ENCODE data around the gene VRK2. TPM values are rescaled to one million over a fixed set of nuclear protein-coding genes. Genes with fewer than 3 reads are reported as not detected.

Gene VRK2
- total and polyA plus RNA-seq, 8 donors: 4.7 to 18.1 (median 13.3) TPM

DNA sequence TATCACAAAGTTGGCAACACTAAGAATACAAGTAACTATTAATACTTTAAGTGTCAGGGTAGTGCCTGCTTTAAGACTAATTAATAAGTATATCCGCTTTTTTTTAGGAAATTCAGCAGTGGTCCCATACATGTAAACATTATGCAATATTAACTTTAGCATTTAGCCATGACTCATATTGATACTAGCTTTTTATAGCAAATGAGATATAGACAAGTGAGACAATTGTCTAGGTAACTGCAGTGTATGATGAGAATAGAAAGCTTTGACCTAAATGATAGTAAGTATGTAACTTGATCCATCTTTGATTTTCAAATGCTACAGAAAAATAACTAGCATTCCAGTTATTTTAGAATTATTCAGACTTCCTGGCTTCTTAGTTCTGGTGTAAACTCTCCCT, 27.4 kb upstream of the VRK2 start:
- TF ChIP-seq, protein P1, sequence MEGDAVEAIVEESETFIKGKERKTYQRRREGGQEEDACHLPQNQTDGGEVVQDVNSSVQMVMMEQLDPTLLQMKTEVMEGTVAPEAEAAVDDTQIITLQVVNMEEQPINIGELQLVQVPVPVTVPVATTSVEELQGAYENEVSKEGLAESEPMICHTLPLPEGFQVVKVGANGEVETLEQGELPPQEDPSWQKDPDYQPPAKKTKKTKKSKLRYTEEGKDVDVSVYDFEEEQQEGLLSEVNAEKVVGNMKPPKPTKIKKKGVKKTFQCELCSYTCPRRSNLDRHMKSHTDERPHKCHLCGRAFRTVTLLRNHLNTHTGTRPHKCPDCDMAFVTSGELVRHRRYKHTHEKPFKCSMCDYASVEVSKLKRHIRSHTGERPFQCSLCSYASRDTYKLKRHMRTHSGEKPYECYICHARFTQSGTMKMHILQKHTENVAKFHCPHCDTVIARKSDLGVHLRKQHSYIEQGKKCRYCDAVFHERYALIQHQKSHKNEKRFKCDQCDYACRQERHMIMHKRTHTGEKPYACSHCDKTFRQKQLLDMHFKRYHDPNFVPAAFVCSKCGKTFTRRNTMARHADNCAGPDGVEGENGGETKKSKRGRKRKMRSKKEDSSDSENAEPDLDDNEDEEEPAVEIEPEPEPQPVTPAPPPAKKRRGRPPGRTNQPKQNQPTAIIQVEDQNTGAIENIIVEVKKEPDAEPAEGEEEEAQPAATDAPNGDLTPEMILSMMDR (IDR thresholded peaks at IDR 0.05): no peak
- no peak for FAIRE-seq
- H3K4me1 ChIP-seq: no peaks in the 10 kb centered on the region
- ATAC-seq: no peak
- no peaks in the 10 kb centered on the region for H3K9me3 ChIP-seq
- no peaks in the 10 kb centered on the region for H3K27me3 ChIP-seq
- no peak for DNase-seq
- intact Hi-C loops (cut with DNase I): no loop called here
- no peaks in the 10 kb centered on the region for H3K36me3 ChIP-seq
- no peak overlapping the region for H3K4me3 ChIP-seq
- no peak overlapping the region for H3K27ac ChIP-seq
- 20 to 52% methylated on average over 1 of the region's 1 CpG for WGBS, 2 donors

DNA sequence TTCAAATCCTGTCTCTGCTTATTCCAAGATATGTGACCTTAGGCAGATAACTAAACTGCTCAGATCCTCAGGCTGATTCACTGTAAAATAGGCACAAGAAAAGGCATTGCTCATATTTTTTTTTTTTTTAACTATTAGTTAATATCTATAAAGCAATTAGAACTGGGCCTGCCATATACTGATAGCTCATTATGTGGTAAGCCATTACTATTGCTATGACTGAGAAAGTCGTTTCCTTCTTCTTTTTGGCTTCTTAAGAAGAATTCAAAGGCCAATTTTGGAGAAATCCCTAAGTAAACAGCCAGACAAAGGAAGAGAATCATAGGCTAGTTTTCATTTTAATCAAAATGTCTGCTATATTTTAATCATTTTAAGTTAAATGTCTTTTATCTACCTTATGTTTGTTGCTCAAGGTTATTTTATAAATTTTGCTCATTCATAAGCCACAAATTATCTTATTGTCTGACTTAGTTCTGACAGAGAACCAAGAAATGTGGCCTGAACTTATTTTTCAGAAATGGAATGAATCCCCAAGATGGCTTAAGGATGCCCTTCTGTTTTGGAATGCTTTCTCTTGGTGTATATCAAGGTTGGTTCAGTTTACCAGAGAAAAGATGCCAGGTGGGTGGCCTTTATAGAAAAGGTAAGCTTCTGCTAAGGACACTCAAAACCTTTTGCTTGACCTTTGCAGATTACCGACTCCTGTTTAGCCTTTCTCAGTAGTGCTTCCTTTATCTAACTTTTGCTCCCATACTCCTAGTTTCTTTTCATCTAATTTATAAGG, 21.3 kb upstream of the VRK2 start:
- no peak for DNase-seq
- no peaks in the 10 kb centered on the region for H3K27me3 ChIP-seq
- no peaks in the 10 kb centered on the region for H3K9me3 ChIP-seq
- FAIRE-seq: no peak
- TF ChIP-seq, protein P1 (IDR thresholded peaks at IDR 0.05): no peak
- 80 to 81% methylated on average over 2 of the region's 2 CpGs for WGBS, 2 donors
- no peak overlapping the region for H3K4me3 ChIP-seq
- intact Hi-C loops (cut with DNase I): no loop called here
- H3K4me1 ChIP-seq: no peaks in the 10 kb centered on the region
- ATAC-seq: no peak
- H3K27ac ChIP-seq: no peak overlapping the region
- no peaks in the 10 kb centered on the region for H3K36me3 ChIP-seq

- H3K27me3 ChIP-seq: no peaks in the 10 kb centered on the region
- no peaks in the 10 kb centered on the region for H3K9me3 ChIP-seq
- FAIRE-seq (no peak), DNase-seq (no peak), ATAC-seq (no peak)
- H3K27ac ChIP-seq: no peak overlapping the region
- intact Hi-C loops (cut with DNase I): no loop called here
- H3K36me3 ChIP-seq: no peaks in the 10 kb centered on the region
- TF ChIP-seq, protein P1 (IDR thresholded peaks at IDR 0.05): no peak
- no peaks in the 10 kb centered on the region for H3K4me1 ChIP-seq
- H3K4me3 ChIP-seq: no peak overlapping the region
Measured at GRCh38 chr2:58027029-58027428, 19.6 kb upstream of the VRK2 start.

DNA sequence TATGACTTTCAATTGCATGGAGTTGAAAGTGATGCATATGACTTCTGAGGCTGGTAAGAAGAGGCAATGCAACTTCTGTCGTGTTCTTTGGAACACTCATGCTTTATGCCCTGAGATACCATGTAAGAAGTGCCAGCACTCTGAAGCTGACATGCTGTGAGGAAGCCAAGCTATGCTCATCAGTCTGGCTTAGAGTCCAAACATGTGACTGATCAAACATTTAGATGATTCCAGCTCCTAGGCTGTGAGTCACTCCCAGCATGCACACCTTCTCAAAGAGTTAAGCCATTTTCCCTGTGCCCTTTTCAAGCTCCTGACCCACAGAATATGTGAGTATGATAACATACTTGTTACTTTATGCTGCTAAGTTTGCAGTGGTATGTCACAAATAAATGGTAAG, 15.8 kb upstream of the VRK2 start:
- FAIRE-seq (no peak), ATAC-seq (no peak), DNase-seq (no peak)
- no peak overlapping the region for H3K27ac ChIP-seq
- intact Hi-C loops (cut with DNase I): no loop called here
- no peaks in the 10 kb centered on the region for H3K36me3 ChIP-seq
- TF ChIP-seq, protein P1 (IDR thresholded peaks at IDR 0.05): no peak
- no peaks in the 10 kb centered on the region for H3K9me3 ChIP-seq
- no peaks in the 10 kb centered on the region for H3K27me3 ChIP-seq
- H3K4me1 ChIP-seq: no peaks in the 10 kb centered on the region
- H3K4me3 ChIP-seq: no peak overlapping the region
- 65 to 74% methylated on average over 1 of the region's 1 CpG for WGBS, 2 donors

GRCh38 chr2:58032016-58032763, 14.4 kb upstream of the VRK2 start:
- intact Hi-C loops (cut with DNase I): no loop called here
- FAIRE-seq: no peak
- no peak for DNase-seq
- 83 to 92% methylated on average over 3 of the region's 3 CpGs for WGBS, 2 donors
- ATAC-seq: no peak
- TF ChIP-seq, protein P1 (IDR thresholded peaks at IDR 0.05): no peak
- H3K27ac ChIP-seq: no peak overlapping the region
- H3K4me1 ChIP-seq: no peaks in the 10 kb centered on the region
- H3K27me3 ChIP-seq: no peaks in the 10 kb centered on the region
- H3K4me3 ChIP-seq: no peak overlapping the region
- H3K9me3 ChIP-seq: no peaks in the 10 kb centered on the region
- H3K36me3 ChIP-seq: no peaks in the 10 kb centered on the region

Measured in pancreas (tissue), 10 donors.